Ovary (tissue), 3 donors: Measurements from ENCODE around the gene ELP4.

Source experiments
- CTCF ChIP-seq, 3 donors: fragments of 450-650 bp in 2 of 3; fragments of 200-600 bp in 1 of 3; IDR thresholded peaks; one replicate each; pipeline versions ENCODE4 v1.5.1 to v1.8.0; 2016 to 2022; ENCODE audit warnings: antibody characterized with exemption in 3 of 3, mild to moderate bottlenecking in 1 of 3
- EP300 ChIP-seq: sonication (generic); formaldehyde crosslinking; IDR thresholded peaks from one replicate; pipeline ENCODE4 v1.6.1; 2017; ENCODE audit warnings: antibody characterized with exemption
- POLR2A ChIP-seq: fragments of 450-650 bp; IDR thresholded peaks from one replicate; pipeline ENCODE4 v1.6.1; 2017; ENCODE audit warnings: antibody characterized with exemption, mild to moderate bottlenecking, moderate library complexity
- donor health status: DM: no; HTN: no; CAD: no.

- TF ChIP-seq CTCF (IDR thresholded peaks at IDR 0.05) (no peak), POLR2A (no peak), EP300 (no peak)
Measured at GRCh38 chr11:31812383-31813381, 303.1 kb downstream of the ELP4 start.
